Natural killer cell (primary cell): ENCODE results near the gene CNN1. TPM values are rescaled to one million over a fixed set of nuclear protein-coding genes. Genes with fewer than 3 reads are reported as not detected.

Experiments
- ATAC-seq, 3 donors: fragments of 150-1000 bp in 2 of 3; fragments of 200-7000 bp in 1 of 3; cut with Tn5 transposase; 1 replicate in 1 of 3; 2 replicates in 2 of 3; pipeline ENCODE4 v1.10.0; 2021; ENCODE audit warnings: mild to moderate bottlenecking in 2 of 3, moderate library complexity in 2 of 3
- DNase-seq, 2 donors: peaks; one replicate each; pipeline versions ENCODE4 v3.0.0 to v3.0.0-alpha.2; 2013 to 2021; ENCODE audit warnings: mixed read lengths in 1 of 2
- H3K27ac ChIP-seq: one replicate; pipeline ENCODE4 v1.5.1; 2013; ENCODE audit warnings: mild to moderate bottlenecking, low read length
- H3K27me3 ChIP-seq: one replicate; pipeline ENCODE4 v1.6.1; 2013; ENCODE audit warnings: low read length; ENCODE audit not compliant: control insufficient read depth, insufficient read depth
- H3K36me3 ChIP-seq: one replicate; pipeline ENCODE4 v1.6.1; 2013; ENCODE audit warnings: low read length; ENCODE audit not compliant: control insufficient read depth, insufficient read depth
- H3K4me1 ChIP-seq: one replicate; pipeline ENCODE4 v1.6.1; 2013; ENCODE audit warnings: low read length; ENCODE audit not compliant: control insufficient read depth, insufficient read depth
- H3K4me3 ChIP-seq: one replicate; pipeline ENCODE4 v1.5.1; 2013; ENCODE audit warnings: low read length
- H3K9me3 ChIP-seq: one replicate; pipeline ENCODE4 v1.6.1; 2013; ENCODE audit warnings: low read length; ENCODE audit not compliant: control insufficient read depth, insufficient read depth
- H3K27ac Mint-ChIP-seq, 2 donors: one replicate each; pipeline ENCODE4 v1.8.0; 2022; ENCODE audit warnings: mild to moderate bottlenecking in 2 of 2, mixed read lengths in 2 of 2, moderate library complexity in 1 of 2
- H3K27me3 Mint-ChIP-seq, 2 donors: one replicate each; pipeline ENCODE4 v1.8.0; 2022; ENCODE audit warnings: low read depth in 2 of 2, mixed read lengths in 2 of 2
- H3K36me3 Mint-ChIP-seq: one replicate; pipeline ENCODE4 v1.8.0; 2022; ENCODE audit warnings: mixed read lengths
- H3K4me1 Mint-ChIP-seq, 2 donors: one replicate each; pipeline ENCODE4 v1.8.0; 2022; ENCODE audit warnings: mixed read lengths in 2 of 2
- H3K4me3 Mint-ChIP-seq: one replicate; pipeline ENCODE4 v1.8.0; 2022; ENCODE audit warnings: mild to moderate bottlenecking, moderate library complexity, mixed read lengths
- H3K9me3 Mint-ChIP-seq, 2 donors: one replicate each; pipeline ENCODE4 v1.8.0; 2022; ENCODE audit warnings: mixed read lengths in 2 of 2
- WGBS: methylation state at CpG from one replicate; pipeline ENCODE4 v1.1.7; 2013; ENCODE audit warnings: missing lambda C conversion rate; ENCODE audit not compliant: insufficient coverage; 5-methylcytosine and 5-hydroxymethylcytosine counted together
- intact Hi-C: fragments of 100-400 bp; cut with micrococcal nuclease; formaldehyde crosslinking; loops from one replicate; pipeline ENCODE4 v1.14.2; 2022
- total RNA-seq, 4 donors: library from RNA; stranded (reverse); fragments of 120-200 nt in 1 of 4; gene quantifications; one replicate each; pipeline versions ENCODE4 v1.2.3 to v1.2.4, GENCODE V29; 2013 to 2022
- TF ChIP-seq, protein P1 (sequence below): fragments of 200-600 bp; IDR thresholded peaks from one replicate; pipeline ENCODE4 v1.8.0; 2022; ENCODE audit warnings: antibody characterized with exemption

The CNN1 gene
- total RNA-seq, 3 donors from 2014 or later (not counting 1 experiment from before 2014, with no cell fraction given), result not detected

DNA sequence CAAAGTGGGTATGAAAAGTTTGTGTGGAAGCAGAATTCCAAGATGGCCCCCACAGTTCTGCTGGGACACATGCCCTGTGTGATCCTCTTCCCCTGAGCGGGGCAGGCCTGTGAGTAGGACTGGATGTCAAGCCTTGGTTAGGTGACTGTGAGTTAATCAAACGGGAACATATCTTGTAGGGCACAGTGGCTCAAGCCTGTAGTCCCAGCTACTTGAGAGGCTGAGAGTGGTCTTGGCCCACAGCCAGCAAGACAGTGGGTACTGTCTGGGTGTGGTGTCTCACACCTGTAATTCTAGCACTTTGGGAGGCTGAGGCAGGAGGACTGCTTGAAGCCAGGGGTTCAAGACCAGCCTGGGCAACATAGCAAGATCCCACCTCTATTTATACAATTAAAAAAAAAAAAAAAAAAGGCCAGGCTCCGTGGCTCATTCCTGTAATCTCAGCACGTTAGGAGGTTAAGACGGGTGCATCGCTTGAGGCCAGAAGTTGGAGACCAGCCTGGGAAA is 39.4 kb upstream of the CNN1 start:
- no peaks in the 10 kb centered on the region for H3K27me3 Mint-ChIP-seq
- Histone ChIP-seq H3K27me3 (no peaks in the 10 kb centered on the region), H3K9me3 (no peaks in the 10 kb centered on the region), H3K27ac (no peak overlapping the region), H3K36me3 (peaks cover 5% of the 10 kb centered on the region), H3K4me3 (no peak overlapping the region), H3K4me1 (no peaks in the 10 kb centered on the region)
- DNase-seq (no peak), ATAC-seq (no peak)
- TF ChIP-seq, protein P1, sequence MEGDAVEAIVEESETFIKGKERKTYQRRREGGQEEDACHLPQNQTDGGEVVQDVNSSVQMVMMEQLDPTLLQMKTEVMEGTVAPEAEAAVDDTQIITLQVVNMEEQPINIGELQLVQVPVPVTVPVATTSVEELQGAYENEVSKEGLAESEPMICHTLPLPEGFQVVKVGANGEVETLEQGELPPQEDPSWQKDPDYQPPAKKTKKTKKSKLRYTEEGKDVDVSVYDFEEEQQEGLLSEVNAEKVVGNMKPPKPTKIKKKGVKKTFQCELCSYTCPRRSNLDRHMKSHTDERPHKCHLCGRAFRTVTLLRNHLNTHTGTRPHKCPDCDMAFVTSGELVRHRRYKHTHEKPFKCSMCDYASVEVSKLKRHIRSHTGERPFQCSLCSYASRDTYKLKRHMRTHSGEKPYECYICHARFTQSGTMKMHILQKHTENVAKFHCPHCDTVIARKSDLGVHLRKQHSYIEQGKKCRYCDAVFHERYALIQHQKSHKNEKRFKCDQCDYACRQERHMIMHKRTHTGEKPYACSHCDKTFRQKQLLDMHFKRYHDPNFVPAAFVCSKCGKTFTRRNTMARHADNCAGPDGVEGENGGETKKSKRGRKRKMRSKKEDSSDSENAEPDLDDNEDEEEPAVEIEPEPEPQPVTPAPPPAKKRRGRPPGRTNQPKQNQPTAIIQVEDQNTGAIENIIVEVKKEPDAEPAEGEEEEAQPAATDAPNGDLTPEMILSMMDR, result no peak
- no peak overlapping the region for H3K4me3 Mint-ChIP-seq
- intact Hi-C loops, result no loop called here
- H3K36me3 Mint-ChIP-seq, result no peaks in the 10 kb centered on the region
- H3K9me3 Mint-ChIP-seq, result no peaks in the 10 kb centered on the region
- no peaks in the 10 kb centered on the region for H3K4me1 Mint-ChIP-seq
- no peak overlapping the region for H3K27ac Mint-ChIP-seq
- 94% methylated on average over 6 of the region's 6 CpGs for WGBS

DNA sequence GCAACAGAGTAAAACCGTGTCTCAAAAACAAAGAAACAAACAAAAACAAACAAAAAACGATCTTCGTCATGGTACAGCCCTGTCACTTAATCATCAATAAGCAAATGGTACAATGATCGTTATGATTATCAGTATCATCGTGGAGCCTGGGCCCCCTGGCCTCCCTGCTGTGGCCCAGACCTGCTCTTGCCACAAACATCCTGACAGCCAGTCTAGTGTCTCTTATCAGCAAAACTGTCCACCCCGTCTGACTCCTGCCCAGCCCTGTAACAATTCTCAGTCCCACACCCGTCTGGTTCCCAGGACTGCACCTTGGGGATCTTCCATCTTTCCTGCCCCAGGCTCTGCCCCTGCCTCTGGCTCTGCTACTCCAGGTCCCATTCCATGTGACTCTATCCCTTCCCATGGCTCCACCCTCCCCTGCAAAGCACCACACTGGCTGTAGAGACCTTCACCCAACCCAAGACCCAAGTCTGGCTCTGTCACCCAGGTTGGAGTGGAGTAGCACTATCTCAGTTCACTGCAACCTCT is 38.7 kb upstream of the CNN1 start:
- no peak overlapping the region for H3K27ac Mint-ChIP-seq
- peaks cover 6 to 7% of the 10 kb centered on the region in 2 donors for H3K4me1 Mint-ChIP-seq
- DNase-seq (no peak), ATAC-seq (no peak)
- TF ChIP-seq, protein P1, result no peak
- no peak overlapping the region for H3K4me3 ChIP-seq
- H3K36me3 Mint-ChIP-seq, result no peaks in the 10 kb centered on the region
- H3K27ac ChIP-seq, result no peak overlapping the region
- peaks cover 5% of the 10 kb centered on the region for H3K36me3 ChIP-seq
- peaks cover 6% of the 10 kb centered on the region for H3K4me1 ChIP-seq
- H3K27me3 Mint-ChIP-seq, result no peaks in the 10 kb centered on the region
- no peaks in the 10 kb centered on the region for H3K9me3 Mint-ChIP-seq
- WGBS, result 91% methylated on average over 7 of the region's 7 CpGs
- no peak overlapping the region for H3K4me3 Mint-ChIP-seq
- intact Hi-C loops, result loop anchor here (10.0 kb wide), 1 partner anchor 125 kb away; the partner anchor contains the start of gene SWSAP1
- H3K9me3 ChIP-seq, result no peaks in the 10 kb centered on the region
- H3K27me3 ChIP-seq, result no peaks in the 10 kb centered on the region

DNA sequence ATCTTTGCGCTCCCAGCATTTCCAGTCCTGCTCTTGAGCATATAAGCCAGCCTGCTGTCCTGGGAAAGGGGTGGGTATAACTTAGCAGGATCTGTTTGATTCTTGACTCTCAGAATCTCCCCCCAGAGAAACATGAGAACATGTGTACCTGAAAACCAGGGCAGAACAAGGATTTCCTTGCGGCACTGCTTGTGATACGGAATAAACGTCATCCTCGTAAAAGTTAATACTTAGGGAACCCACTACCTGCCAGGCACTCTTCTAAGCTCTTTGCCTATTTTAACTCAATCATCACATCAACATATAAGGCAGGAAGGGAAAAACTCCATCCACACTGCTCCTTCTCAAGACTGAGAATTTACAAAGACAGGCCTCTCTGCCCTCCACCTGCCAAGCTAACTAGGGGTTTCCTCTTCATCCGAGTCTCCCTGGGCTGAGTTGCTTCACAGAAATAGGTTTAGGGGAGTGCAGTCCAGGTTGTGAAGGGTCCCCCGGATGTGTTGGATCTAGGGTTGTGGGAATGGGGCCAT is 34.1 kb upstream of the CNN1 start:
- ATAC-seq, result no peak
- H3K36me3 Mint-ChIP-seq, result no peaks in the 10 kb centered on the region

More for the DNA sequence above, 34.1 kb upstream of the CNN1 start:
- H3K27me3 ChIP-seq, result no peaks in the 10 kb centered on the region
- Mint-ChIP-seq H3K4me3 (peak overlapping the region; percentile 89), H3K4me1 (peaks cover 15 to 16% of the 10 kb centered on the region in 2 donors), H3K9me3 (no peaks in the 10 kb centered on the region), H3K27ac (peak overlapping the region; percentile 88 to 92), H3K27me3 (no peaks in the 10 kb centered on the region)
- intact Hi-C loops, result loop anchor here (1.0 to 10.0 kb wide), 3 partner anchors 25 to 158 kb away; partner anchors contain the start of genes CCDC159, ECSIT, SWSAP1 and TMEM205
- H3K4me1 ChIP-seq, result peaks cover 16% of the 10 kb centered on the region
- no peaks in the 10 kb centered on the region for H3K36me3 ChIP-seq
- WGBS, result 64% methylated on average over 7 of the region's 7 CpGs
- TF ChIP-seq, protein P1, result no peak
- peak overlapping the region; percentile 40 for H3K4me3 ChIP-seq
- no peak for DNase-seq
- H3K9me3 ChIP-seq, result no peaks in the 10 kb centered on the region
- H3K27ac ChIP-seq, result peak overlapping the region; percentile 78
